ENCODE data around the gene TMEM87B. TPM values are rescaled to one million over a fixed set of nuclear protein-coding genes. Genes with fewer than 3 reads are reported as not detected.

The TMEM87B gene
- total and polyA plus RNA-seq, 2 experiments from 2014 or later = 32.1 to 42.4 TPM

DNA sequence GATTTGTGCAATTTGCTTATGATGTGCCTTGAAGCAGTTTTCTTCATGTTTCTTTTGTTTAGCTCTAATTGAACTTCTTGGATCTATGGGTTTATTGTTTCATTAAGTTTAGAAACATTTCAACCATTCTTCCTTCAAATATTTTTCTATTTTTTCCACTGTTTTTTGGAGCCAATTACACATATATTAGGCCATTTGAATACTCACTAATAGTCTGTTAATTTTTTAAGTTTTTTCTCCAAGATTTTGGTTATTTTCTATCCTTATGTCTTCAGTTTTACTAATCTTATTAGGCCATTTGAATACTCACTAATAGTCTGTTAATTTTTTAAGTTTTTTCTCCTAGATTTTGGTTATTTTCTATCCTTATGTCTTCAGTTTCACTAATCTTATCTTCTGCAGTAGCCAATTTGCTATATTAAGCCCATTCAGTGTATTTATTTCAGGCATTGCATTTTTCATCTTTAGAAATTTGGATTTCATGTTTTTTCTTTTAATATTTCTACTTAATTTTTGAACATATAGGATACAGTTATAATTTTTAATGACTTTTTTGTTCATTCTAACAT lies 9.5 kb upstream of the TMEM87B start:
- Histone ChIP-seq H3F3A (ENCODE audit: insufficient read depth) (peaks cover 4% of the 10 kb centered on the region; the same call in 1 of the 2 replicates), H3K9me3 (ENCODE audit: low read depth) (peaks cover 5% of the 10 kb centered on the region), H3K4me2 (ENCODE audit: unreplicated experiment) (no peak overlapping the region), H4K20me1 (ENCODE audit: insufficient read depth) (no peaks in the 10 kb centered on the region), H3K79me2 (ENCODE audit: insufficient read depth) (no peaks in the 10 kb centered on the region), H2AFZ (no peak overlapping the region), H3K9me2 (ENCODE audit: insufficient read depth) (no peaks in the 10 kb centered on the region), H3K9ac (no peak overlapping the region), H3K27me3 (replicated peaks; ENCODE audit: insufficient read depth) (no peaks in the 10 kb centered on the region), H3K36me3 (ENCODE audit: low read depth) (no peaks in the 10 kb centered on the region), H3K4me3 (no peak overlapping the region), H3K4me1 (ENCODE audit: insufficient read depth) (no peaks in the 10 kb centered on the region), H3K27ac (no peak overlapping the region)
- no peak for DNase-seq
- in situ Hi-C loops (cut with MboI) = no loop called here
- TF ChIP-seq EZH2 (IDR thresholded peaks at IDR 0.05; ENCODE audit: insufficient read depth, poor library complexity, severe bottlenecking) (no peak), EZH2phosphoT487 (IDR thresholded peaks at IDR 0.05; ENCODE audit: insufficient read depth, low read depth) (no peak)

DNA sequence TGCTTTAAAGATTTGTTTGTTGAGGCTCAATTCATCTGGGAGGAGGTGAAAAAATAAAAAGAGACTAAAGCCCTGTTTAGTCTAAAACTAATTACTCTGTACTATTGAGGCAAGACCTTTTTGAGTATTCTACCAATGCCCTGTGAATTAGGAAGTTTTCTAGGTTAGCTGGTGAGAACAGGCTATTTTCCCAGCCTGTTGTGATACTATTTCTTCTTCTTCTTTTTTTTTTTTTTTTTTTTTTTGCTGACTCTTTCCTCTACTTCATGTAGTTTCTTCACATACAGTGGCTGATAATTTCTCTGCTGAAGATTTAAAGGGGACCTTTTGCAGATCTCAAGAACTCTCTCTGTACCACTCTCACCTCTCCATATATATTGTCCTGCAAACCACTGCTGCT lies 8.8 kb upstream of the TMEM87B start:
- no peak overlapping the region for H3K9ac ChIP-seq
- H4K20me1 ChIP-seq (ENCODE audit: insufficient read depth) = no peaks in the 10 kb centered on the region
- H3K9me3 ChIP-seq (ENCODE audit: low read depth) = peaks cover 5% of the 10 kb centered on the region
- TF ChIP-seq EZH2 (IDR thresholded peaks at IDR 0.05; ENCODE audit: insufficient read depth, poor library complexity, severe bottlenecking) = no peak
- no peak for TF ChIP-seq EZH2phosphoT487 (IDR thresholded peaks at IDR 0.05; ENCODE audit: insufficient read depth, low read depth)
- H3K27me3 ChIP-seq (replicated peaks; ENCODE audit: insufficient read depth) = no peaks in the 10 kb centered on the region
- in situ Hi-C loops (cut with MboI) = no loop called here
- no peak overlapping the region for H3K4me2 ChIP-seq (ENCODE audit: unreplicated experiment)
- H3K4me1 ChIP-seq (ENCODE audit: insufficient read depth) = no peaks in the 10 kb centered on the region
- no peak overlapping the region for H3K27ac ChIP-seq
- peaks cover 4% of the 10 kb centered on the region; the same call in 1 of the 2 replicates for H3F3A ChIP-seq (ENCODE audit: insufficient read depth)
- no peak overlapping the region for H2AFZ ChIP-seq
- H3K9me2 ChIP-seq (ENCODE audit: insufficient read depth) = no peaks in the 10 kb centered on the region
- H3K36me3 ChIP-seq (ENCODE audit: low read depth) = no peaks in the 10 kb centered on the region
- H3K4me3 ChIP-seq = no peak overlapping the region
- no peaks in the 10 kb centered on the region for H3K79me2 ChIP-seq (ENCODE audit: insufficient read depth)
- DNase-seq = no peak

DNA sequence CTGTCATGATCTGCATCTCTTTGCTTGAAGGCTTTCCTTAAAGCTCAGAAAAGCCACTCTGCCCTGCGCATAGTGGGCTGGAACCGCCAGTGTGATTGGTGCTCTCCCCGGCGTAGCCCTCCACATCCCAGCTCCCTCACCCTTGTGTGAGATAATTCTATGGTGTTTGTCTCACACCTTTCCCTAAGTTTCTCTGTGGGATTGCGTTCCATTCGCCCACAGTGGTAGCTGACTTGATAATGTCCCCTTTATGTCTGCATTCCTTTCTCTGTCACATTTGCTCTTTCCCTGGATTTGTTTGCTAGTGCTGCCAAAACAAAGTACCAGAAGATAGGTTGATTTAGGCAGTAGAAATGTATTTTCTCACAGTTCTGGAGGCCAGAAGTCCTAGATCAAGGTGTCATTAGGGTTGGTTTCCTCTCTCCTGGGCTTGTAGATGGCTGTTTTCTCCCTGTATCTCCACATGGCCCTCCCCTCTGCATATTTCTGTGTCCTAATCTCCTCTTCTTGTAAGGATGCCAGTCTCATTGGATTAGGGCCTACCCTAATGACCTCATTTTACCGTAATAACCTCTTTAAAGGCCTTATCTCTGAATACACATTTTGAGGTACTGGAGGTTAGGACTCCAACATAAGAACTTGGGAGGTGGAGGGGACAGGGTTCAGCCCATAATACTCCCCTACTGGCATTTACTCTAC lies 7.4 kb upstream of the TMEM87B start:
- H3K9me3 ChIP-seq (ENCODE audit: low read depth) = peaks cover 5% of the 10 kb centered on the region
- H3K36me3 ChIP-seq (ENCODE audit: low read depth) = no peaks in the 10 kb centered on the region
- peaks cover 4% of the 10 kb centered on the region; the same call in 1 of the 2 replicates for H3F3A ChIP-seq (ENCODE audit: insufficient read depth)
- WGBS, 2 experiments (ENCODE audit: low coverage in 1 of 2, low lambda C conversion rate in 2 of 2, missing lambda C conversion rate in 2 of 2) = 72 to 76% methylated on average over 7 of the region's 7 CpGs
- no peak overlapping the region for H3K27ac ChIP-seq
- no peaks in the 10 kb centered on the region for H4K20me1 ChIP-seq (ENCODE audit: insufficient read depth)
- H3K9ac ChIP-seq = no peak overlapping the region
- no peak for TF ChIP-seq EZH2phosphoT487 (IDR thresholded peaks at IDR 0.05; ENCODE audit: insufficient read depth, low read depth)
- no peak for TF ChIP-seq EZH2 (IDR thresholded peaks at IDR 0.05; ENCODE audit: insufficient read depth, poor library complexity, severe bottlenecking)
- H3K79me2 ChIP-seq (ENCODE audit: insufficient read depth) = 0 out of 2 replicates have a peak, but pooled peaks cover 9% of the 10 kb centered on the region
- in situ Hi-C loops (cut with MboI) = no loop called here
- no peak overlapping the region for H2AFZ ChIP-seq
- no peaks in the 10 kb centered on the region for H3K4me1 ChIP-seq (ENCODE audit: insufficient read depth)
- H3K4me3 ChIP-seq = no peak overlapping the region
- H3K9me2 ChIP-seq (ENCODE audit: insufficient read depth) = no peaks in the 10 kb centered on the region
- H3K4me2 ChIP-seq (ENCODE audit: unreplicated experiment) = no peak overlapping the region
- H3K27me3 ChIP-seq (replicated peaks; ENCODE audit: insufficient read depth) = no peaks in the 10 kb centered on the region
- DNase-seq = no peak

GRCh38 chr2:112048236-112048592 lies 6.9 kb upstream of the TMEM87B start:
- in situ Hi-C loops (cut with MboI) = no loop called here
- 70 to 75% methylated on average over 4 of the region's 4 CpGs for WGBS, 2 experiments (ENCODE audit: low coverage in 1 of 2, low lambda C conversion rate in 2 of 2, missing lambda C conversion rate in 2 of 2)

More at GRCh38 chr2:112048236-112048592, 6.9 kb upstream of the TMEM87B start:
- no peaks in the 10 kb centered on the region for H3K27me3 ChIP-seq (replicated peaks; ENCODE audit: insufficient read depth)
- no peak for DNase-seq
- no peak overlapping the region for H3K4me2 ChIP-seq (ENCODE audit: unreplicated experiment)
- H3F3A ChIP-seq (ENCODE audit: insufficient read depth) = peaks cover 4% of the 10 kb centered on the region; the same call in 1 of the 2 replicates
- no peak overlapping the region for H2AFZ ChIP-seq
- peaks cover 5% of the 10 kb centered on the region for H3K9me3 ChIP-seq (ENCODE audit: low read depth)
- no peaks in the 10 kb centered on the region for H3K36me3 ChIP-seq (ENCODE audit: low read depth)
- no peaks in the 10 kb centered on the region for H3K9me2 ChIP-seq (ENCODE audit: insufficient read depth)
- no peak overlapping the region for H3K4me3 ChIP-seq
- TF ChIP-seq EZH2phosphoT487 (IDR thresholded peaks at IDR 0.05; ENCODE audit: insufficient read depth, low read depth) = no peak
- TF ChIP-seq EZH2 (IDR thresholded peaks at IDR 0.05; ENCODE audit: insufficient read depth, poor library complexity, severe bottlenecking) = no peak
- H3K4me1 ChIP-seq (ENCODE audit: insufficient read depth) = no peaks in the 10 kb centered on the region
- no peak overlapping the region for H3K27ac ChIP-seq
- H3K79me2 ChIP-seq (ENCODE audit: insufficient read depth) = 0 out of 2 replicates have a peak, but pooled peaks cover 12% of the 10 kb centered on the region
- H3K9ac ChIP-seq = no peak overlapping the region
- no peaks in the 10 kb centered on the region for H4K20me1 ChIP-seq (ENCODE audit: insufficient read depth)

Measured in GM23248 (cell line).